AG09319 (cell line): Measurements from ENCODE around the gene LRRC72.

Experiments used
- DNase-seq: peaks from one replicate; pipeline ENCODE4 v3.0.0-alpha.2; 2010; ENCODE audit warnings: low read depth; ENCODE audit errors: extremely low read depth
- CTCF ChIP-seq: IDR thresholded peaks from 2 replicates; pipeline ENCODE4 v1.5.1; 2011; ENCODE audit warnings: low read depth, mild to moderate bottlenecking, inconsistent platforms, low read length, moderate library complexity

Gene LRRC72

GRCh38 chr7:16583834-16584233 is 57.2 kb downstream of the LRRC72 start:
- TF ChIP-seq CTCF = no peak
- no peak for DNase-seq

DNA sequence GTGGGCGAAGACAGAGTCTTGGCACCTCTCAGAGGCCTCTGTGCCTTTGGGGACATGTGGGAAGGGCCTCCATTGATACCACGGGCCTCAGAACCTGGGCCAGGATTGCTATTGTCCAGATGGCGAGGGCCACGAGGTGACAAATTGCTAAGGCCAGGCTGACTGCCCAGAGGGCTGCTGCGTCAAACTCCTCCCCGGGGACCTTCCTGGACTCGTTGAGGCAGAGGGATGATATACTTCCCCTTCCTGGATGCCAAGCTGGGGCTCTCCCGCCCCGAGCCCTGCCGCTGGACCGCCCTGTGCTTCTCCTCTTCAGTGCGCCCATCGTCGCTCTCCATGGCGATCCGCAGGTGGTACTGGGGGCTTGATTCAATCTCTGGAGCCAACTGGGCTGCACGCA is 58.9 kb downstream of the LRRC72 start:
- no peak for DNase-seq
- no peak for TF ChIP-seq CTCF

DNA sequence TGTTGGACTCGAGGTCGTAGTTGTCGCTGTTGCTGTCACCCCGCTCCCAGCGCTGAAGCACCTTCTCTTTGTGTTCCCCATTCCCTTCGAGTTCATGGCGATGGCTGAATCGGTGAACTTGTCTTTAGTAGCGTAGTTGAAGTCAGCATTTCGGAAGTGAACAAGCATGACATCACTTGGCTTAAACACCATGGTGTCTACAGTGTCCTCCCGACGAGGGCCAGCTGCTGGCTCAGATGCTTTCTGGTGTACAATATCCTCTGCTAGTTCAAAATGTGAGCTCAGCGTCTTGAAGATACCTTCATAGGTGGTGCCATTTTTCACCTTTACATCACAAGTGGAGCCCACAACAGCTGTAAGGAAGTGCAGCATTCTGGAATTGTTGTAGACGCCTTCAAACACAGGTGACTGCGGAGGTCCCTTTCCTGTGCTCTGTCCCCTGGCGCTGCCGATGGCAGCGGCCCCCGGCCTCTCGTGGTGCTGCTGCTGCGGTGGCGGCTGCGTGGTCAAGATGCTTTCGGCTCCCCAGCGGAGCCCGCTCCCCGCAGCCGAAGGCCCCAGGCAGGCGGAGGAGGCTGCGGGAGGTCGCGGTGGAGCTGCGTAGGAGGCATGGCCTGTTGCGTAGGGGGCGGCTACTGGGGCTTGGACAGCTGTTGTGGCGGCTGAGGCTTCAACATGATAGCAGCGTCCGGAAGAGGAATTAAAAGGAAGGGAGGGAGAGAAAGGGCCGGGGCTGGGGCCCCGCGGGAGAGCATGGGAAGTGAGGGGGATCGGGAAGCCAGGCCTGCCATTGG is 59.7 kb downstream of the LRRC72 start:
- no peak for DNase-seq
- no peak for TF ChIP-seq CTCF

- DNase-seq = no peak
- TF ChIP-seq CTCF = no peak
Measured at GRCh38 chr7:16587129-16587528, 60.5 kb downstream of the LRRC72 start.

DNA sequence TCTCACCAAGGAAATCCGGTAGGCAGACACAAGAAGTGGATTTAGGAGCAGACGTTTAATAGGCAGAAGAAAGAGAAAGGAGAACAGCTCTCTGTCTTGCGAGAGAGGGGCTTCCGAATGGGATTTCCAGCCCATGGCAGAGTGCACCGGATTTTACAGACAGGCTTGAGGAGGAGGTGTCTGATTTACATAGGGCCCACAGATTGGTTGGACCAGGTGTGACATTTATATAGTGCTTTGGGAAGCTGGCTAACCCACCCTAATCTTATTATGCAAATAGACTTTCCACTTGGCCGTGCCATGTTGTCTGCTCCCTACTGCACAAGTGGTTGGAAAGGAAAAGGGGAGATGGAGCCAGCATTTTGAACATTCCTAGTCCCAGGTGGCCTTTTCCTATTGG is 61.2 kb downstream of the LRRC72 start:
- no peak for TF ChIP-seq CTCF

DNA sequence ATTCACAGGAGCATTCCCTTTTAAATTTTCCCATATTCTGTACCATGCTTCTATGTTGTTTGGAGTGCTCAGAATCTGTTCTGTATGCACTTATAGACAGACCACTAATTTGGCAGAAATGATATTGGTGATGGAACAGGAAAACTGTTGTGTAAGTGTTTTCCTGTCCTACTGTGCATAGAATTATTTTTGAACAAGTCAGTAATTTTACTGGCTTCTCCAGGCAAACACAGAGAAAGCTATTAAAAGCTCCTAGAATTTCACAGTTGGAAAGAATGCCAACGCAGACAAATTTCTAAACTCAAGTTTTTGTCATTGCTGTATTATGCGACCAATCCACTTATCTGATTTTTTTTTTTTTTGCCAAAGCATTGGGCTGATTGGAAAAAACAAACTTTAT is 63.3 kb downstream of the LRRC72 start:
- DNase-seq = no peak
- TF ChIP-seq CTCF = no peak

More for the DNA sequence above, 61.2 kb downstream of the LRRC72 start:
- DNase-seq = no peak

DNA sequence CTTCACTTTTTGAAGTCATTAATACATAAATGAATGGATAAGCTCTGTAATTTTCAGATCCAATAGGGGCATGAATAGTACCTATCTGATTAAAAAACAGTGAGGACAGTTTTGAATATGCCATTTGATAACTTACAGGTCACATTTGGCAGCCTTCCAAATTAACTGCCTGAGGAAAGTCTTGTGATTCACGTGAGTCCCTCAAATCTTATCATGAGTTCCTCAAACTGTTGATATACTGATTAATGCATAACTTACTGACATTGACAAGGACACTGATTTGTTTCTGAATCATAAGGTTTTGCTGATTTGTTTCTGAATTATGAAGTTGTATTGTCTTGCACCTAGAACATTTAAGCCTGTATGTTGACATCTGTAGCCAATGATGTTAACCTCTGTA is 63.8 kb downstream of the LRRC72 start:
- DNase-seq = no peak
- TF ChIP-seq CTCF = no peak
